OCI-LY7 (cell line): ENCODE results near the gene LRFN2. TPM values are rescaled to one million over a fixed set of nuclear protein-coding genes. Genes with fewer than 3 reads are reported as not detected.

ENCODE experiments used
- BruUV-seq: library from RNA; stranded (reverse); fragments of 400-500 nt; replicated peaks from 2 replicates; lab custom pipeline; 2021; lab: Mats Ljungman, UMichigan
- CTCF ChIA-PET: fragments of 300-600 bp; sonication (Branson Sonifier 250); formaldehyde crosslinking; loops from one replicate; lab custom pipeline; 2022; ENCODE audit warnings: antibody characterized with exemption; ENCODE audit not compliant: unreplicated experiment; lab: Charles Lee
- POLR2A ChIA-PET: fragments of 300-600 bp; sonication (Branson Sonifier 250); formaldehyde crosslinking; loops from one replicate; lab custom pipeline; 2022; ENCODE audit warnings: antibody characterized with exemption; lab: Charles Lee
- DNase-seq: peaks from one replicate; pipeline ENCODE4 v3.0.0-alpha.2; 2015; ENCODE audit warnings: low spot score
- H2AFZ ChIP-seq: fragments of 200-600 bp; sonication (generic), shearing (Covaris generic); 2 replicates; pipeline ENCODE4 v1.6.1; 2014; ENCODE audit warnings: mild to moderate bottlenecking, antibody characterized with exemption, low read length, moderate library complexity
- H3K27ac ChIP-seq: fragments of 200-600 bp; sonication (generic); 2 replicates; pipeline ENCODE4 v1.5.1; 2014; ENCODE audit warnings: mixed run types, low read depth, mild to moderate bottlenecking, moderate library complexity, low read length, inconsistent platforms; ENCODE audit not compliant: poor library complexity, severe bottlenecking
- H3K36me3 ChIP-seq: fragments of 200-600 bp; sonication (generic); 2 replicates; pipeline ENCODE4 v1.6.1; 2014; ENCODE audit warnings: mild to moderate bottlenecking, antibody characterized with exemption, low read length, moderate library complexity, mixed read lengths; ENCODE audit not compliant: insufficient read depth
- H3K4me1 ChIP-seq: fragments of 200-600 bp; sonication (generic); 2 replicates; pipeline ENCODE4 v1.5.1; 2014; ENCODE audit warnings: mild to moderate bottlenecking, low read length; ENCODE audit not compliant: insufficient read depth, poor library complexity, severe bottlenecking
- H3K4me2 ChIP-seq: fragments of 200-600 bp; sonication (generic); 2 replicates; pipeline ENCODE4 v1.6.1; 2014; ENCODE audit warnings: mild to moderate bottlenecking, low read length
- H3K4me3 ChIP-seq: fragments of 200-600 bp; sonication (generic); 2 replicates; pipeline ENCODE4 v1.5.1; 2014; ENCODE audit warnings: mild to moderate bottlenecking, low read depth, low read length; ENCODE audit not compliant: poor library complexity, severe bottlenecking
- H3K79me2 ChIP-seq: fragments of 200-600 bp; sonication (generic); 2 replicates; pipeline ENCODE4 v1.6.1; 2016; ENCODE audit warnings: low read depth, mild to moderate bottlenecking, low read length, moderate library complexity, mixed read lengths; ENCODE audit not compliant: insufficient read depth
- H3K9me2 ChIP-seq: fragments of 200-600 bp; sonication (generic); 2 replicates; pipeline ENCODE4 v1.6.1; 2016; ENCODE audit warnings: mild to moderate bottlenecking, low read length, mixed read lengths; ENCODE audit not compliant: insufficient read depth
- H3K9me3 ChIP-seq: fragments of 200-600 bp; sonication (generic); 2 replicates; pipeline ENCODE4 v1.6.1; 2014; ENCODE audit warnings: mild to moderate bottlenecking, mixed run types, low read length, mixed read lengths
- H4K20me1 ChIP-seq: fragments of 200-600 bp; sonication (generic); 2 replicates; pipeline ENCODE4 v1.6.1; 2014; ENCODE audit warnings: mild to moderate bottlenecking, antibody characterized with exemption, low read length, moderate library complexity, mixed read lengths; ENCODE audit not compliant: insufficient read depth
- CTCF ChIP-seq: fragments of 200-600 bp; sonication (generic); conservative IDR thresholded peaks from 2 replicates; pipeline ENCODE4 v1.5.1; 2014; ENCODE audit warnings: mild to moderate bottlenecking, antibody characterized with exemption, low read length, moderate library complexity, mixed read lengths
- EZH2phosphoT487 ChIP-seq: fragments of 200-600 bp; sonication (generic); IDR thresholded peaks from 2 replicates; pipeline ENCODE4 v1.6.1; 2018; ENCODE audit warnings: low read depth, borderline replicate concordance, mild to moderate bottlenecking, mixed run types, antibody characterized with exemption, low read length, moderate library complexity, mixed read lengths
- intact Hi-C: fragments of 100-400 bp; cut with micrococcal nuclease; formaldehyde crosslinking; loops from one replicate; pipeline ENCODE4 v1.10.0; 2022; ENCODE audit not compliant: unreplicated experiment
- total RNA-seq, 2 experiments: library from RNA; depleted of rRNA in 1 of 2; stranded (reverse); fragments of >200 nt in 1 of 2; shearing (Covaris generic) in 1 of 2; gene quantifications; 2 replicates each; pipeline ENCODE4 v1.2.3, GENCODE V29; 2014 to 2022

Gene LRFN2
- total RNA-seq, 2 experiments from 2014 or later: not detected

- POLR2A ChIA-PET: no interaction called here
- H3K27ac ChIP-seq: no peak overlapping the region
These were observed 46.4 kb downstream of the LRFN2 start for GRCh38 chr6:40540790-40541189.

GRCh38 chr6:40539853-40540252, 47.3 kb downstream of the LRFN2 start:
- TF ChIP-seq CTCF (no peak), EZH2phosphoT487 (no peak)
- Histone ChIP-seq H3K79me2 (no peaks in the 10 kb centered on the region), H3K4me2 (no peak overlapping the region), H3K9me3 (no peaks in the 10 kb centered on the region), H3K27ac (no peak overlapping the region), H2AFZ (no peak overlapping the region), H4K20me1 (no peaks in the 10 kb centered on the region), H3K9me2 (no peaks in the 10 kb centered on the region), H3K4me1 (no peaks in the 10 kb centered on the region), H3K4me3 (no peak overlapping the region), H3K36me3 (no peaks in the 10 kb centered on the region)
- intact Hi-C loops: no loop called here
- ChIA-PET POLR2A (no interaction called here), CTCF (no interaction called here)
- no peak for DNase-seq
- no TSS peak for BruUV-seq

More at GRCh38 chr6:40540790-40541189, 46.4 kb downstream of the LRFN2 start:
- Histone ChIP-seq H4K20me1 (no peaks in the 10 kb centered on the region), H3K9me3 (no peaks in the 10 kb centered on the region), H3K36me3 (no peaks in the 10 kb centered on the region), H3K4me3 (no peak overlapping the region), H3K4me2 (no peak overlapping the region), H3K9me2 (no peaks in the 10 kb centered on the region), H3K79me2 (no peaks in the 10 kb centered on the region), H2AFZ (no peak overlapping the region), H3K4me1 (no peaks in the 10 kb centered on the region)
- no peak for DNase-seq
- CTCF ChIA-PET: no interaction called here
- BruUV-seq: no TSS peak
- intact Hi-C loops: no loop called here
- no peak for TF ChIP-seq CTCF
- no peak for TF ChIP-seq EZH2phosphoT487

GRCh38 chr6:40538556-40538955, 48.6 kb downstream of the LRFN2 start:
- H3K4me3 ChIP-seq: no peak overlapping the region
- POLR2A ChIA-PET: no interaction called here
- no TSS peak for BruUV-seq
- intact Hi-C loops: no loop called here
- no peaks in the 10 kb centered on the region for H3K79me2 ChIP-seq
- CTCF ChIA-PET: no interaction called here
- H3K27ac ChIP-seq: no peak overlapping the region
- TF ChIP-seq EZH2phosphoT487: no peak
- no peak for TF ChIP-seq CTCF
- no peaks in the 10 kb centered on the region for H4K20me1 ChIP-seq
- DNase-seq: no peak
- H3K4me2 ChIP-seq: no peak overlapping the region
- H3K9me3 ChIP-seq: no peaks in the 10 kb centered on the region
- no peaks in the 10 kb centered on the region for H3K9me2 ChIP-seq
- H3K36me3 ChIP-seq: no peaks in the 10 kb centered on the region
- H2AFZ ChIP-seq: no peak overlapping the region
- H3K4me1 ChIP-seq: no peaks in the 10 kb centered on the region
